Measurements from ENCODE around the gene TBC1D22A. TPM values are rescaled to one million over a fixed set of nuclear protein-coding genes. Genes with fewer than 3 reads are reported as not detected.
"Not testable (repeated sequence)": the region's sequence is repeated elsewhere in the genome, so short reads cannot be mapped to it uniquely, and the experiment has no call there.

TBC1D22A gene
- total RNA-seq, 1 donor from 2014 or later: 15.3 TPM

DNA sequence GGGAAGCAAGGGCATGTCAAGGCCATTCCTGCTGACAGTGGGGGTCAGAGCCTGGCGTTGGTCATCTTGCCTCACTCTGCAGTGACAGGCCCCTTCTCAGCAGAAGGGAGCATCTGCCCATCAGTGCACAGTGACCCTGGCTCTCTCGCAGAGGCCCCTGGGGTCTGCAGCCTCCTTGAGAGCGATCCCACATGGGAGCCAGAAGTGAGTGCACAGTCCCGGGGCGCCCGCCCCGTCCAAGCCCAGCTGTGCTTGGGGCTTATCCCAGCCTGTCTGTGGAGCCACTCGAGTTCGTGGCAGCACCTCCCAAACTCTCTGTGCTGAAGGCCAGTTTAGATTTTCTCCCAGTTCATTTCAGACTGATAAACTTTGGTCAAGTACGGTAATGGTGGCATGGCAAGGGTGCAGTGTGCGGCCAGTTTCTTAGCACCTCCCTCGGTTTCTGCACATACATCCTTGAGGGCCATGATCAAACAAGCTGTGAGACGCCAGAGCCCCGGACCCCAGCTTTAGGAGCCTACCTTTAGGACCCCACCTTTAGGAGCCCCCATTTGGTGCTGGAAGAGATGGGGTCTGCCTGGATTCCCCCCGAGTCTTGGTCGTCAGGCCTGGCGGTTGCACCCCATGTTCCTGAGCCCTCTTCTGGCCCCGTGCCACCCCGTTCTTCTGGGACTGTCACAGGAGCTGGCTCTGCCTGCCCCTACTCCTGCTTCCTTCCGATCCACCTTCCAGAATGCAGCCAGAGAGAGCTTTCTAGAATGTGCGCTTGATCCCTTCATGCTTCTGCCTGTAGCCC lies 369.4 kb downstream of the TBC1D22A start:
- no peak for DNase-seq (ENCODE audit: low read depth in 2 of 2)

DNA sequence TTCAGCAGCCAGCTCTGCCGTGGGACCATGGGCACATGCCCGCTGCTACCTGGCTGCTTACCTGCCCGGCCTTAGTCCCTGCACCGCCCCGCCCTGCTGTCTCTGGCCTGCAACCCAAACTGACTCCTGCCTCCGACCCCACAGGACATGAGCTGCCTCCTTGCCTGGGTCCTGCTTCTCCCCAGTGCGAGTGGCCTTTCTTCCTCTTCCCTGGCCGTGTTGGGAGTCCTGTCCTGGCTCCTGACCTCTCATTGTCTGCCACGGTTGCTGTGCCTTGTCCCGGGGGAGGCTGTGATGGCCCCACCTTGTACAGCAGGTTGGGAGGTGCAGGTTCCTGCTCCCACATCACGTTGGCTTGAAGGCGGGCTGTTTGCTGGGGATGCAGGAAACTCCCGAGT lies 370.0 kb downstream of the TBC1D22A start:
- no peak for DNase-seq (ENCODE audit: low read depth in 2 of 2)

DNA sequence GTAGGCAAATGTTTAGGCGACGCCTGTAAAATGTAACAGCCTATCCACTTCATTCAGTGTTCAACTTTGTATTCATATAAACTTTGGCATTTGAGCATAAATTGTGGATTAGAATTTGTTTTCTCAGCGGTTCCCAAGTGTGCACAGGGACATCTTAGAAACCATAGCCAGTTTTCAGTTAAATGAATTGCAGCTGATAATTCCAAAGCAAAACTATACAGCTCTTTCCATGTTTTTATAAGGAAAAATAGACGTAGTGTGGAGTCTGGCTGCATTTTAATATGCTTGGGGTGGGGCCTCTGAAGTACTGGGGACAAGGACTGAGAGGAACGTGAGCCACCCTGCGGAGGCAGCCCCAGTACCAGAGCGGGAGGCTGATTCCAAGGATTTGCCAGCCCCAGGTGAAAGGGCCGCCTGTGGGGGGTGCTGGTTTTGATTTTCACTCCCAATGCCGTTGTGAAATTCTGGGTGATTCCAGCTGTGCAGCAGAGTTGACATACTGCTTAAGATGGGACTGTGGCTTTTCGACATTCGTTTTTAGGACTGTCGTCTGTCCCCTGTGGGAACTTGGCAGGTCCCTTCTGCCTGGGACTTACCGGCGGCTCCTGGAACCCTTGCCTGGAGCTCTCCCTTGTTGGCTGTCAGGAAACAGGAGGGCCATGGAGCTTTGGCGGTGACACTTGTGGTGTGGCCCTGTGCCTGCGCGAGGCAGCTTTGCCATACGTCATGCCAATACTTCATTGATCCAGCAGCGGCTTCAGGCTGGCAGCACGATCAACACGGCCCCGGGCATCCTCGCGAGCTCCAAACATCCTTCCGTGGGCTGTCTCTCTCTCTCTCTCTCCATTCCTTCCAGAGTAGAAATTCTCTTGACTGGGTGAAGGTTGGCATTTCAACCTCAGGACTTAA lies 370.9 kb downstream of the TBC1D22A start:
- DNase-seq (ENCODE audit: low read depth in 2 of 2): no peak

DNA sequence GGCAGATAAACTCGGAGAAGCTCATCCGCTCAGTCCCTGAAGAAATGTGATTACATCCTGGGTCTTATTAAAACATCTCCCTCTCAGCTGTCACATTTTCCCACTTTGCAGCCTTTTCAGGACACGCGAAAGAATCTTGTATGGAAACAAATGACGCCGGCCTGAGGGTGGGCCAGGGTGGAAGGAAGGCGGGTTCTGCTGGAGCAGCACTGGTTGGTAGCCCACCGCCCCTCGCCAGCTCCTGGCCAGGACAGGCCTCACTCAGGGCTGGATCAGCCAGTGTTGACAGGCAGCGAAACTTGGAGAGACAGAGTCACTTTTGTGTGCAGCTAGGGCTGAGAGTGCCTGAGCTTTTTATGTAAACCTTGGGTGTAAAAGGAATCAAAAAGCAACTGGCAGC lies 371.8 kb downstream of the TBC1D22A start:
- no peak for DNase-seq (ENCODE audit: low read depth in 2 of 2)

DNA sequence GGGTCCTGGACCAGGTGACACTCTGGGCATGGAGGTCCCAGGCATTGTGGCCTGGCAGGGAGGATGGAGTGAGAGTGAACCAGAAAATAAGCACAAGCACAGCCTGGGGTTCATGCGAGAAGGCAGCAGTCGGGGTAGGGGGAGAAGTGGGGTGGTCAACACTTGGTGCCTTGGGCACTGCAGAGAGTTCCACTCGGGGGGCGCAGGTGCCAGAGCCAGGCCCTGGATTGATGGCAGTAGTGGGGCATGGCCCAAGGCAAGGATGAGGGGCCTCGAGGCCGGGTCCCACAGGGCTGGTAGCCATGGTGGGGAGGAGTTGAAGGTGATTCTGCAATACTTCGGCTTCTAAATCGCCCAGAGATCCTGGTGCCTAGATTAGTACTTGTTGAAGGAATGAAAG lies 372.9 kb downstream of the TBC1D22A start:
- DNase-seq (ENCODE audit: low read depth in 2 of 2): no peak

DNA sequence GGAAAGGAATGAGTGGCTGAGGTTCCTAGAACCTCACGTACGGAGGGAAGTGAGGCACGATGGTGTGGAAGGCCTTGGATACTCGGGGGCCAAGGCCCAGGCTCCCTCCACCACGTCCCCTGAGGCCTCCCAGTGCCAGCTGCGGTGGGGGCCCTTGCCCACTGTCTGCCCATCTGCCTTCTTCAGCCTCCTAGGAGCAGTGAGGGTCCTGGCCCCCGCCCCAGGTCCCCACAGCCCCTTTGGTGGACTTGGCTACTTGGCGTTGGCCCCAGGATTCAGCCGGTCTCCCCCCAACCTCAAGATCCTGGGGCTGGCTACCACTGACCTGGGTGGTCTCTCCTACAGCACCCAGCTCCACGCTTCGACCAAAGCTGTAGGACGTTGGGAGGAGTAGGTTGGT lies 373.6 kb downstream of the TBC1D22A start:
- DNase-seq (ENCODE audit: low read depth in 2 of 2): no peak

DNA sequence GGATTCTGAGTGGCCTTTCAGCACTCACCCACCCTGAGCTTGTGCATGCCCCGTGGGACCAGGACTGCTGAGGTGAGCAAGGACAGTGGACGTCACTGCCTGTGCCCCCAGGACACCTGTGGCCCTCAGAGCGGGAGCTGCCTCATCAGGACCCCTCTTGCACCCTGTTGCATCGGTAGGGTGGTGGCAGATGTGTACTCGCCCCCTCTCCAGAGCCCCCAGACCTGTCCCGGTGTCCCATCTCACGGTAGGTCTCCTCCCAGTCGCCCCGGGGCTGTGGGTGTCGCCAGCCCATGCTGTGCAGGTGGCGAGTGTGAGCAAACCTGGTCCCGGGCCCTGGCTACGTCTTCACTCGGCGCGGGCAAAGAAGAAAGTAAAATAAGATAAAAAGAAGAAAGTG lies 374.2 kb downstream of the TBC1D22A start:
- no peak for DNase-seq (ENCODE audit: low read depth in 2 of 2)

DNA sequence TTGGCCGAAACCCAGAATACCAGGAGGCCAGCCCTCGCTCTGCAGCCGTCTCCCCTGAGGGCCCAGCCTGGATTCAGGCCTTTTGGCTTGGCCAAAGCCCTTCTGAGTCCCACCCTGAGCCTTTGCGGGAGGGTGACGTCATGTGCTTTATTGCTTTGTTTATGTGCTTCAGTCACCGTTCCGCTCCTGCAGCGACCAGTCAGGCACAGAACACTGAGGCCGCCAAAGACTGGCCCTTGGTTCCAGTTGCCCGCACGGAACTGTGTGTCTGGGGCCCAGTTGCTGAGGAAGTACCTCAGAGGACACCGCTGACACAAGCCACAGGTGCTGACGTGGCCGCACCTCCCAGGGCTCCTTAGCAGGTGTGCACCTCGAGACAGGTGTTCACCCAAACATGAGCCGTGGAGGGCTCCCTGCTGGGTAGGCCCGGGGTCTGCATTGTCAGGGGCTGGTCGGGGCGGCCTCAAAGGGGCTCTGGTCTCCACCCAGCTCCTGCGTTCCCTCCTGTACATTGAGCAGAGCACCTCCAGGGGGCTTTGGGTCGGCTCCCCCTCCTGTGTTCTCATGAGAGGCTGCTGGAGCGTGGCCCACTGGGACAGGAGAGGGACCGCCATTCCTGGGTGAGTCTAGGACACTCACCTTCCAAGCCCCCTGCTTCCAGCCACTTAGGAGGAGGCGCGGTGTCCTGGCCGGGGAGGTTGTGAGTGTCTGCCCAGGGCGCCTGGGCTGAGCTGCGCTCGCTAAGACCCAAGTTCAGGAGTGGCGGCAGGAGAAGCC lies 376.8 kb downstream of the TBC1D22A start:
- no peak for DNase-seq (ENCODE audit: low read depth in 2 of 2)

DNA sequence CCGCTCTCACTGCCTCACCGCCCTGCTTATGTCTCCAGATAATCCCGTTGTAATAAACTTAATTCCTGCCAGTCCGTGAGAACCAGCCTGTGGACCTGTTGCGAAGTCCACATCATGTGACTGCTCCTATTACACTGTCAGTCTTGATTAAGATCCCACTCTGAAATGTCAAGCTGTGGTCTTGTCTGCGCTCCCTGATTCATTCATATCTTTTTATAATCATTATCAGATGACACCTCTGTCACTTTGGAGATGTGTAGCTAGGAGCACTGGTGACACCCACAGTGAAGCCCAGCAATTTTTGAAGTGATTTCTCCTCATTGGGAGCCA lies 377.3 kb downstream of the TBC1D22A start:
- no peak for DNase-seq (ENCODE audit: low read depth in 2 of 2)

DNA sequence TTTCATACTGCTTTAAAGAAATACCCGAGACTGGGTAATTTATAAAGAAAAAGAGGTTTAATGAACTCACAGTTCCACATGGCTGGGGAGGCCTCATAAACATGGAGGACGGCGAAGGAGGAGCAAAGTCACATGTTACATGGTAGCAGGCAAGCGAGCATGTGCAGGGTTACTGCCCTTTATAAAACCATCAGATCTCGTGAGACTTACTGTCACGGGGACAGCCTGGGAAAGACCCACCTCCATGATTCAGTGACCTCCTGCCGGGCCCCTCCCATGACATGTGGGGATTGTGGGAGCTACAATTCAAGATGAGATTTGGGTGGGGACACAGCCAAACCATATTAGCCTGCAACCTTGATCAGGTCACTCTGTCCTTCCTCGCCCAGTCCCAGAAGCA lies 378.5 kb downstream of the TBC1D22A start:
- not testable (repeated sequence) for DNase-seq (ENCODE audit: low read depth in 2 of 2)

DNA sequence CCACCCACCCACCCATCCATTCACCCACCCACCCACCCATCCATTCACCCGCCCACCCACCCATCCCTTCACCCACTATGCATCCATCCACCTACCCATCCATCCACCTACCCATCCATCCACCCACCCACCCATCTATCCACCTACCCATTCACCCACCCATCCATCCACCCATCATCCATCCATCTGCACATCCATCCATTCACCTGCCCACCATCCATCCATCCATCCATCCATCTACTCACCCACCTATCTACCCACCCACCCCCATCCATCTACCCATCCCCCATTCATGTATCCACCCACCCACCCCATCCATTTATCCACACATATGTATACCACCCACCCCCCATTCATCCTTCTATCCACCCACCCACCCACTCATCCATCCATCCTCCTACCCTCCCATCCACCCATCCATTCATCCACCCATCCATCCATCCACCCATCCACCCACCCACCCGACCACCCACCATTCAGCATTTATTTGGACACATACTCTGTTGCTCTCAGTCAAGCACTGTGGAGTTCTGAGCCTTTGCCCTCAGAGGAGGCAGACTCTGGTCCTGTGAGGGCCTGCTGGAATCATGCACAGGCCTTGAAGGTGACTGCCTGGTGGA lies 380.1 kb downstream of the TBC1D22A start:
- DNase-seq (ENCODE audit: low read depth in 2 of 2): no peak

DNA sequence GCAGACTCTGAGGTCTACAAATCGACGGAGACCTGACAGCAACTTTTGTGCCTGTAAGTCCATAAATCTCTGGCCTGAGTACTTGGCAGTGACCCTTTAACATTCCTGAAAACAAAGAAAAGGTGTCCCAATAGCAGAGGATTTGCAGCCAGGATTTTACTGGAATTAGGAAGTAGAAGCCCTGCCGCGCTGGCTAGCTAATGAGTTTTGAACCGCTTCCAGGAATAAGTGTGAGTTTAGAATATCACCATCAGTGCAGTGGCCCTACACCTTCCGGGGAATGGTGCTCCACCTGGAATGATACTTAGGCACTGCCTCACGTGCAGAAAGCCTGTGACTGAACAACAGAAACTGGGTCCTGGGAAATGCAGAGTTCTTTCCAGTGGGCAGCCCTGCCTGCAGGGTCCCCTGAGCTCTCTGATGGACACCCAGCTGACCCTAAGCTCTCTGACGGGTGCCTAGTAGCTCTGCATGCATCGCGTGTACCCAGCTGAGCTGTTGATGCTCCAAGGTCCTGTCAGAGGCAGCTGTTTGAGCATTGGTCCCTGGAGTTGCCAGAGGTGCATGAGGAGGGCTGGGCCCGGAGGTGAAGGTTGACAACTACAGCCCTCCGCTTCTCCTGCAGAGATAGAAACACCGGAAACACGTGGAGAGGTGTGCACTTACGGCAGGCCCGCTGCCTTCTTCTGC lies 380.9 kb downstream of the TBC1D22A start:
- DNase-seq (ENCODE audit: low read depth in 2 of 2): peak in 1 of 2 donors; percentile 28

DNA sequence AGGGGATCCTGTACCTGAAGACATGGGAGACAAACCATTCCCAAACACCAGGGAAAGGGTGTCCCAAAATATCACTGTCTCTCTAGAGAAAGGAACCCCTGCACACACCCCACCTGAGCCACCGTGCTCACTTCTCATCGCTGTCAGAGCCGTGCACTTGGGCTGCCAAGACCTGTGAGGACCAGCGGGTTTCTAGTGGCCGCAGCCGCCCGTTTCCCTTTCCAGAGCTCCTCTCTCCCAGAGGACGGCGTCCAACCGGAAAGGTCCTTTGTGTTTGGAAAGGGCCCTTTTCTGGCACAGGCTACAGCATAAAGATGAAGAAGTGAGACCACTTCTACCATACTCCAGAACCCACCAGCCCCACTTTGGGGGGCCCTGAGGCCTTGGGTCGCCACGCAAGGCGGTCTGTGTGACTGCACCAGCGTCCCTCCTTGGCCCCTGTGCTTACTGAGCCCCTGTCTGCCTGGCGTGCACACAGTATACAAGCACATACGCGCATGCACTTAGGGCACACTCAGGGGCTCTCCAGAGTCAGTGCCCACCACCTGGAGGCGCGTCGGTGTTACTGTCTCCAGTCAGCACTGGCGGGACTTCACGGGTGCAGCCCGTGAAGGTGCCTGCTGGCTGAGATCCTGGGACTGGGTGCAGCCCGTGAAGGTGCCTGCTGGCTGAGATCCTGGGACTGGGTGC lies 381.8 kb downstream of the TBC1D22A start:
- no peak for DNase-seq (ENCODE audit: low read depth in 2 of 2)

DNA sequence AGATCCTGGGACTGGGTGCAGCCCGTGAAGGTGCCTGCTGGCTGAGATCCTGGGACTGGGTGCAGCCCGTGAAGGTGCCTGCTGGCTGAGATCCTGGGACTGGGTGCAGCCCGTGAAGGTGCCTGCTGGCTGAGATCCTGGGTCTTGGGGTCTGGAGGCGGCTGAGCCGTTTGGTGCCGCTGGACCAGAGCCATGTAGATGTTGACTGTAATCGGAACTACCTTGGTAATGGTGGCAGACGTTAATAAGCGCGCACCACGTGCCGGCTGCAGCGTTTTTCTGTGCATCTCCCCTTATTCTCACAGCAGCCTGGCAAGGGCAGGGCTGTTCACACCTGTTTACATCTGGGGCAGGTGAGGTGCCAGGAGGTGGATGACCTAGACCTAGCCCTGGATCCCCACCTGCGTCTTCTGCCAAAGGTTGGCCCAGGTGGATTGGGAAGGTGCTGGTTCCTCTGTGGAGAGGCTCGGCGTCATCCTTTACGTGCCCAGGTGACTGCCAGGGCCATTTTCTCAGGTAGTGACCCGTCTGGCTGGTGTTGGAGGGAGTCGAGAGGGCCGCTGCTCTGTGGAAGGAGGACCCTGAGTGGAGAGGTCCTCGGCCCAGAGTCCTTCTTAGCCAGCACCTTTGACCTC lies 382.5 kb downstream of the TBC1D22A start:
- DNase-seq (ENCODE audit: low read depth in 2 of 2): no peak

DNA sequence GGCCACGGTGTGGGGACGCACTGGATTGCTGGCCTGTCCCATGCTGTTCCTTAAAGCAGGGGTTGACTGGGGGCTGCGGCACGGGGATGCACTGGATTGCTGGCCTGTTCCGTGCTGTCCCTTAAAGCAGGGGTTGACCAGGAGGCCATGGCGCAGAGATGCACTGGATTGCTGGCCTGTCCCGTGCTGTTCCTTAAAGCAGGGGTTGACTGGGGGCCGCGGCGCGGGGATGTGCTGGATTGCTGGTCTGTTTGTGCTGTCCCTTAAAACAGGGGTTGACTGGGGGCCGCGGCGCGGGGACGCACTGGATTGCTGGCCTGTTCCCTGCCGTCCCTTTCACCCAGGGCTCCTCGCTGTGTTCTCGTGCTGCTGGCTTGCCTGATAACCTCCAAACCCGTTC lies 383.4 kb downstream of the TBC1D22A start:
- no peak for DNase-seq (ENCODE audit: low read depth in 2 of 2)

DNA sequence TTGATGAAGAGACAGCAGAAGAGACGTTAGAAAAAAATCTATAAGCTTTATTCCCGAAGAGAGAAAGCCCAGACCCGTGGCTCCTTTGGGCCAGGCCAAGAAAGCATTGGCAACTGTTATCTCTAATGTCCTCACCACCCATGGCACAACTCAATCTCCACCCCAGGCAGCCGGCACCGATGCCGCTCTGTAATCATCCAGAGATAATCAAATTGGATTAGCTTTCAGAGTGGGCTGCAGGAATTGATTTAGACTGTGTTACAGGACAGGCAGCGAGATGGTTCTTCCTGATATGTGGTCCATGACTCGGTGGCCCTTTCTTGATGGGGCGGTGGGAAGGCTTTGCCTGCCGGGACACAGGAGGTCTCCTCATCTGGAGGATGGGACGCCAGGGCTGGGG lies 383.9 kb downstream of the TBC1D22A start:
- DNase-seq (ENCODE audit: low read depth in 2 of 2): no peak

DNA sequence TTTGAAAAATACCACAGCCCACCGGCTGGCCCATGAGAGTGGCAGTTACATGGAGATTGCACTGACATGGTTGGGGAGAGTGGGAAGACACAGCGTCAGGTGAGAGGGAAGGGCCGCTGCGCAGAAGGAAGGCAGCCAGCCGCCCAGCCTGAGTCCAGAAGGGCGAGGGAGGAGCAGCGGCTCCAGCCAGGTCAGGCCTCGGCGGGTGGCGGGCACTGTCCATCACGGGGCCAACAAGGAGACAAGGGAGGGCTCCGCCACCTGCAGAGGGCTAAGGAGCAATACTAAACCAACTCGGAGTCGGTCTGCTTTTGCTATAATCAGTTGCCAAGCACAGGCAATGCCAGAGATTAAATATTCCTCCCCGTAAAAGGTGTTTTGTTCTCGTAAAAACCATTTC lies 384.5 kb downstream of the TBC1D22A start:
- DNase-seq (ENCODE audit: low read depth in 2 of 2): no peak

DNA sequence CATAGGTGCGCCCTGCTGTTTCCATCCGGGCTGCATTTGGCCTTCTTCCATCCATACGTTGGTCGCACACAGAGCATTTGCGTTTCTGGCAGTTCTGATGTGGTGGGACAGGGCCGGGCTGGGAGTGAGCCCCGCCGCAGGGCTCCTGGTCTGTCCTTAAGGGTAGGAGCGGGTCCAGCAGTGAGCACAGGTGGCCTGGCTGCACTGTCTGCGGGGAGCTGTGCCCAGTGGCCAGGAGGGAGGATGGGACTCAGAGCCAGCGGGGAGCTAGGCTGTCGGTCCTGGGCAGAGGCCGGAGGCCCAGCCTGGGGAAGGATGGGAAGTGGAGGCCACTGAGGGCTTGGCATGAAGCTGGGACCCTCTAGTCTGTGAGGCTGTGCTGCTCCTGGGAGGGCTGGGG lies 385.1 kb downstream of the TBC1D22A start:
- no peak for DNase-seq (ENCODE audit: low read depth in 2 of 2)

DNA sequence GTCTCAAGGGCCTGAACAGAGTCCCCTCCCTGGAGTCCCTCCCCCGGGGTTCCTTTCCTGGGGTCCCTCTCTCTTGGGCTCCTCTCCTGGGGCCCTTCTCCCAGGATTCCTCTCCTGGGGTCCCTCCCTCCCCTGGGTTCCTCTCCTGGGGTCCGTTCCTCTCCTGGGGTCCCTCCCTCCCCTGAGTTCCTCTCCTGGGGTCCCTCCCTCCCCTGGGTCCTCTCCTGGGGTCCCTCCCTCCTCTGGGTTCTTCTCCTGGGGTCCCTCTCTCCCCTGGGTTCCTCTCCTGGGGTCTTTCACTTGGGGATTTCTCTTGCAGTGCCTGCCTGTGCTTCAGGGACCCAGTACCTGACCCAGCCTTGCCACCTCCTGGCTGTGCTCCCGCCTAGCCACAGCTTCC lies 386.1 kb downstream of the TBC1D22A start:
- no peak for DNase-seq (ENCODE audit: low read depth in 2 of 2)

All from lung microvascular endothelial cell (primary cell).